Inferior parietal cortex (tissue), 1 donor: ENCODE results near the gene CHRM1.
"Not testable (repeated sequence)": the region's sequence is repeated elsewhere in the genome, so short reads cannot be mapped to it uniquely, and the experiment has no call there.

ENCODE experiments used
- DNase-seq: peaks from one replicate; pipeline ENCODE4 v3.0.0-alpha.2; 2016; ENCODE audit errors: extremely low spot score

Gene CHRM1

GRCh38 chr11:62875698-62876478 is 45.3 kb downstream of the CHRM1 start:
- DNase-seq: no peak

DNA sequence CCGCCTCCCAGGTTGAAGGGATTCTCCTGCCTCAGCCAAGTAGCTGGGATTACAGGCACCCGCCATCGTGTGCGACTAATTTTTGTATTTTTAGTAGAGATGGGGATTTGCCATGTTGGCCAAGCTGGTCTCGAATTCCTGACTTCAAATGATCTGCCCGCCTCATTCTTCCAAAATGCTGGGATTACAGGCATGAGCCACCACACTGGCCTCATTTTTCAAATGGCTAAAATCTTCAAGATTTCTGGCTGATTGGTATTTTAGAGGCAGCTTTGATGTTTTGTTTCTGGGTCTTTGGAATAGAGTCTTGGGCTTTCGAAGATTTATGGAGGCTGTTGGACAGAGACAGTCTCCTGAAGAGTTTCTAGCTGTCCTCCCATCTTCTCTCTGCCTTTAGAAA is 46.3 kb downstream of the CHRM1 start:
- DNase-seq: no peak

GRCh38 chr11:62865635-62866034 is 55.5 kb downstream of the CHRM1 start:
- DNase-seq: no peak

- DNase-seq: no peak
Observed at GRCh38 chr11:62863687-62864335, 57.4 kb downstream of the CHRM1 start.

GRCh38 chr11:62861564-62862192 is 59.5 kb downstream of the CHRM1 start:
- DNase-seq: not testable (repeated sequence)

DNA sequence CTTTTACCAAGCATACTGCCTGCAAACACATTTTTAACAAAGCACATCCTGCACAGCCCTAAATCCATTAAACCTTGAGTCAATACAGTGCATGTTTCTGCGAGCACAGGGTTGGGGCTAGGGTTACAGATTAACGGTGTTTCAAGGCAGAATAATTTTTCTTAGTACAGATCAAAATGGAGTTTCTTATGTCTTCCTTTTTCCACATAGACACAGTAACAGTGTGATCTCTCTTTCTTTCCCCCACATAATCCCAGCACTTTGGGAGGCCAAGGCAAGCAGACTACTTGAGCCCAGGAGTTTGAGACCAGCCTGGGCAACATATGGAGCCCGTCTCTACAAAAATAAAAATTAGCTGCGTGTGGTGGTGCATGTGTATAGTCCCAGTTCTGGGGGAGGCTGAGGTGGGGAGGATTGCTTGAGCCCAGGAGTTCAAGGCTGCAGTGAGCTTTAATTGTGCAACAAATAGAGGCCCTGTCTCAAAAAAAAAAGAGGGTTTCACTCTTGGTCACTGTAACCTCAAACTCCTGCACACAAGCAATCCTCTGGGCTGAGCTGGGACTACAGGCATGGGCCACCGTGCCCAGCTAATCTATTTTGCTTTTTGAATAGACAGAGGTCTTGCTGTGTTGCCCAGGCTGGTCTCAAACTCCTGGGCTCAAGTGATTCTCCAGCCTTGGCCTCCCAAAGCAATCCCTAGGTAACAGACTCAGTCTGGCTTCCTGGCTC is 60.2 kb downstream of the CHRM1 start:
- no peak for DNase-seq

GRCh38 chr11:62859281-62859703 is 61.9 kb downstream of the CHRM1 start:
- not testable (repeated sequence) for DNase-seq
